Stimulated activated CD4-positive, alpha-beta T cell treated with anti-CD3 and anti-CD28 coated beads, TNF-alpha, amount 100 ng/mL, for 48 hours (primary cell): ENCODE measurements around the gene CDC42EP3.

Experiments used
- DNase-seq, 3 donors: peaks; one replicate each; pipeline ENCODE4 v3.0.0-alpha.2; 2020; ENCODE audit warnings: low read depth in 3 of 3

The CDC42EP3 gene

GRCh38 chr2:37683921-37684780, 12.7 kb upstream of the CDC42EP3 start:
- DNase-seq: peak in 1 of 3 donors; percentile 12

GRCh38 chr2:37683241-37683640, 11.8 kb upstream of the CDC42EP3 start:
- no peak for DNase-seq

- DNase-seq: no peak
These were observed 11.0 kb upstream of the CDC42EP3 start for GRCh38 chr2:37682473-37682872.

GRCh38 chr2:37681587-37681986, 10.1 kb upstream of the CDC42EP3 start:
- no peak for DNase-seq

- DNase-seq: no peak
These were observed 7.7 kb upstream of the CDC42EP3 start for GRCh38 chr2:37679072-37679695.

- DNase-seq: no peak
These were observed 4.8 kb upstream of the CDC42EP3 start for GRCh38 chr2:37676274-37676673.

- DNase-seq: no peak
These were observed 3.5 kb upstream of the CDC42EP3 start for GRCh38 chr2:37674946-37675345.

- no peak for DNase-seq
These were observed 1.4 kb upstream of the CDC42EP3 start for GRCh38 chr2:37672870-37673184.

GRCh38 chr2:37672104-37672869, 845 bp upstream of the CDC42EP3 start:
- peak in 1 of 3 donors; percentile 63 for DNase-seq

GRCh38 chr2:37671816-37672103, 318 bp upstream of the CDC42EP3 start:
- DNase-seq: no peak

GRCh38 chr2:37670378-37671008, 949 bp downstream of the CDC42EP3 start:
- no peak for DNase-seq

GRCh38 chr2:37669446-37669845, 2.0 kb downstream of the CDC42EP3 start:
- no peak for DNase-seq

GRCh38 chr2:37667704-37668103, 3.7 kb downstream of the CDC42EP3 start:
- DNase-seq: no peak

GRCh38 chr2:37666772-37667171, 4.7 kb downstream of the CDC42EP3 start:
- no peak for DNase-seq

GRCh38 chr2:37665604-37666362, 5.7 kb downstream of the CDC42EP3 start:
- DNase-seq: no peak

GRCh38 chr2:37665043-37665442, 6.4 kb downstream of the CDC42EP3 start:
- no peak for DNase-seq

GRCh38 chr2:37664231-37664643, 7.2 kb downstream of the CDC42EP3 start:
- DNase-seq: no peak

- no peak for DNase-seq
These were observed 8.1 kb downstream of the CDC42EP3 start for GRCh38 chr2:37663390-37663789.

GRCh38 chr2:37659723-37660122, 11.7 kb downstream of the CDC42EP3 start:
- no peak for DNase-seq

- DNase-seq: no peak
These were observed 12.8 kb downstream of the CDC42EP3 start for GRCh38 chr2:37658682-37659081.

GRCh38 chr2:37657471-37657870, 14.0 kb downstream of the CDC42EP3 start:
- no peak for DNase-seq
